NT2/D1 (cell line): ENCODE measurements around the gene TIAM2.

ENCODE experiments used
- DNase-seq: peaks from one replicate; pipeline ENCODE4 v3.0.0-alpha.2; 2011; ENCODE audit warnings: low read depth, low spot score
- H3K27me3 ChIP-seq: 2 replicates; pipeline ENCODE4 v1.6.0; 2011; ENCODE audit warnings: mild to moderate bottlenecking; ENCODE audit not compliant: insufficient read length, insufficient read depth
- H3K36me3 ChIP-seq: 2 replicates; pipeline ENCODE4 v1.6.1; 2011; ENCODE audit warnings: mild to moderate bottlenecking, low read length, mixed read lengths; ENCODE audit not compliant: insufficient read depth, insufficient read length
- H3K4me1 ChIP-seq: 2 replicates; pipeline ENCODE4 v1.5.1; 2011; ENCODE audit not compliant: insufficient read depth, insufficient read length
- H3K4me3 ChIP-seq: 2 replicates; pipeline ENCODE4 v1.5.1; 2011; ENCODE audit warnings: low read depth; ENCODE audit not compliant: insufficient read length
- H3K9ac ChIP-seq: 2 replicates; pipeline ENCODE4 v1.6.0; 2011; ENCODE audit warnings: low read depth; ENCODE audit not compliant: insufficient read length
- H3K9me3 ChIP-seq: 2 replicates; pipeline ENCODE4 v1.5.1; 2011; ENCODE audit warnings: mild to moderate bottlenecking, low read length; ENCODE audit not compliant: insufficient read depth
- SUZ12 ChIP-seq: IDR thresholded peaks from 2 replicates; pipeline ENCODE4 v1.6.1; 2011; ENCODE audit not compliant: insufficient read length, insufficient read depth; ENCODE audit errors: extremely low read depth
- YY1 ChIP-seq: IDR thresholded peaks from 2 replicates; pipeline ENCODE4 v1.6.1; 2011; ENCODE audit not compliant: insufficient read length, insufficient read depth
- ZNF274 ChIP-seq: IDR thresholded peaks from 2 replicates; pipeline ENCODE4 v1.6.1; 2011; ENCODE audit warnings: mild to moderate bottlenecking, low read depth, low read length

The TIAM2 gene

GRCh38 chr6:155158030-155158843 is 163.1 kb downstream of the TIAM2 start:
- Histone ChIP-seq H3K9me3 (0 out of 2 replicates have a peak, but pooled peaks cover 7% of the 10 kb centered on the region), H3K27me3 (no peaks in the 10 kb centered on the region), H3K4me3 (no peak overlapping the region), H3K36me3 (peaks cover 8% of the 10 kb centered on the region), H3K4me1 (peaks cover 2% of the 10 kb centered on the region), H3K9ac (no peak overlapping the region)
- DNase-seq: no peak
- no peak for TF ChIP-seq SUZ12
- TF ChIP-seq ZNF274: no peak
- TF ChIP-seq YY1: no peak

GRCh38 chr6:155162682-155163081 is 167.6 kb downstream of the TIAM2 start:
- no peaks in the 10 kb centered on the region for H3K27me3 ChIP-seq
- 0 out of 2 replicates have a peak, but pooled peaks cover 7% of the 10 kb centered on the region for H3K9me3 ChIP-seq
- peaks cover 22% of the 10 kb centered on the region for H3K36me3 ChIP-seq
- H3K4me3 ChIP-seq: no peak overlapping the region
- no peak overlapping the region for H3K9ac ChIP-seq
- no peak for DNase-seq
- H3K4me1 ChIP-seq: no peaks in the 10 kb centered on the region
- TF ChIP-seq SUZ12: no peak
- no peak for TF ChIP-seq YY1
- no peak for TF ChIP-seq ZNF274

- H3K9me3 ChIP-seq: 0 out of 2 replicates have a peak, but pooled peaks cover 7% of the 10 kb centered on the region
- no peaks in the 10 kb centered on the region for H3K27me3 ChIP-seq
- peaks cover 22% of the 10 kb centered on the region for H3K36me3 ChIP-seq
- DNase-seq: no peak
- H3K9ac ChIP-seq: no peak overlapping the region
- no peaks in the 10 kb centered on the region for H3K4me1 ChIP-seq
- no peak overlapping the region for H3K4me3 ChIP-seq
- TF ChIP-seq SUZ12 (no peak), ZNF274 (no peak), YY1 (no peak)
Observed at GRCh38 chr6:155163601-155164000, 168.5 kb downstream of the TIAM2 start.

GRCh38 chr6:155165029-155165710 is 170.1 kb downstream of the TIAM2 start:
- Histone ChIP-seq H3K27me3 (no peaks in the 10 kb centered on the region), H3K36me3 (peaks cover 25% of the 10 kb centered on the region), H3K4me1 (no peaks in the 10 kb centered on the region), H3K9me3 (0 out of 2 replicates have a peak, but pooled peaks cover under 1% of the 10 kb centered on the region), H3K4me3 (no peak overlapping the region), H3K9ac (no peak overlapping the region)
- TF ChIP-seq YY1: no peak
- no peak for DNase-seq

- no peaks in the 10 kb centered on the region for H3K27me3 ChIP-seq
- H3K36me3 ChIP-seq: peaks cover 22% of the 10 kb centered on the region
- H3K9ac ChIP-seq: no peak overlapping the region
- H3K4me3 ChIP-seq: no peak overlapping the region
- H3K9me3 ChIP-seq: no peaks in the 10 kb centered on the region
- H3K4me1 ChIP-seq: peaks cover 2% of the 10 kb centered on the region
- no peak for DNase-seq
- no peak for TF ChIP-seq ZNF274
- no peak for TF ChIP-seq YY1
- TF ChIP-seq SUZ12: no peak
Observed at GRCh38 chr6:155170519-155170918, 175.4 kb downstream of the TIAM2 start.

GRCh38 chr6:155171109-155171746 is 176.1 kb downstream of the TIAM2 start:
- H3K4me3 ChIP-seq: no peak overlapping the region
- TF ChIP-seq ZNF274: no peak
- no peak for TF ChIP-seq SUZ12
- TF ChIP-seq YY1: no peak
- no peak overlapping the region for H3K9ac ChIP-seq

GRCh38 chr6:155171747-155172449 is 176.8 kb downstream of the TIAM2 start:
- no peak for TF ChIP-seq YY1
- no peak for TF ChIP-seq SUZ12
- no peak for TF ChIP-seq ZNF274
- Histone ChIP-seq H3K4me1 (peaks cover 2% of the 10 kb centered on the region), H3K9ac (no peak overlapping the region), H3K36me3 (peaks cover 22% of the 10 kb centered on the region), H3K9me3 (no peaks in the 10 kb centered on the region), H3K4me3 (no peak overlapping the region), H3K27me3 (no peaks in the 10 kb centered on the region)
- no peak for DNase-seq

More at GRCh38 chr6:155171109-155171746, 176.1 kb downstream of the TIAM2 start:
- no peaks in the 10 kb centered on the region for H3K27me3 ChIP-seq
- H3K4me1 ChIP-seq: peaks cover 2% of the 10 kb centered on the region
- H3K36me3 ChIP-seq: peaks cover 19% of the 10 kb centered on the region
- no peaks in the 10 kb centered on the region for H3K9me3 ChIP-seq
- no peak for DNase-seq
